NT2/D1 (cell line): ENCODE measurements around the gene DENND6B.

Experiments used
- SUZ12 ChIP-seq: IDR thresholded peaks from 2 replicates; pipeline ENCODE4 v1.6.1; 2011; ENCODE audit not compliant: insufficient read length, insufficient read depth; ENCODE audit errors: extremely low read depth
- YY1 ChIP-seq: IDR thresholded peaks from 2 replicates; pipeline ENCODE4 v1.6.1; 2011; ENCODE audit not compliant: insufficient read length, insufficient read depth
- ZNF274 ChIP-seq: IDR thresholded peaks from 2 replicates; pipeline ENCODE4 v1.6.1; 2011; ENCODE audit warnings: mild to moderate bottlenecking, low read depth, low read length

- TF ChIP-seq SUZ12 (no peak), ZNF274 (no peak), YY1 (no peak)
Observed at GRCh38 chr22:50268655-50269113, 58.1 kb downstream of the DENND6B start.
